Kidney epithelial cell (primary cell): ENCODE data around the gene WDR18. TPM values are rescaled to one million over a fixed set of nuclear protein-coding genes. Genes with fewer than 3 reads are reported as not detected.

Experiments used
- DNase-seq: peaks from one replicate; pipeline ENCODE4 v3.0.0-alpha.2; 2010; ENCODE audit warnings: low read depth
- H3K27me3 ChIP-seq: 2 replicates; pipeline ENCODE4 v1.6.0; 2011; ENCODE audit warnings: low read length; ENCODE audit not compliant: control insufficient read depth, insufficient read depth
- H3K36me3 ChIP-seq: 2 replicates; pipeline ENCODE4 v1.5.1; 2011; ENCODE audit warnings: low read length; ENCODE audit not compliant: control insufficient read depth, insufficient read depth
- H3K4me3 ChIP-seq: 2 replicates; pipeline ENCODE4 v1.5.1; 2011; ENCODE audit warnings: low read depth, mild to moderate bottlenecking, control low read depth, low read length
- CTCF ChIP-seq: IDR thresholded peaks from 2 replicates; pipeline ENCODE4 v1.5.1; 2011; ENCODE audit warnings: mild to moderate bottlenecking, moderate library complexity, low read length, control low read depth, inconsistent platforms; ENCODE audit not compliant: insufficient read depth, poor library complexity, severe bottlenecking
- total RNA-seq: library from RNA; depleted of rRNA; stranded (reverse); fragments of >200 nt; gene quantifications from 2 replicates; pipeline ENCODE4 v1.2.3, GENCODE V29; 2015

WDR18 gene
- total RNA-seq, 1 donor from 2014 or later, result 54.6 TPM

- DNase-seq, result no peak
- no peak for TF ChIP-seq CTCF
- H3K27me3 ChIP-seq, result no peaks in the 10 kb centered on the region
- no peak overlapping the region for H3K4me3 ChIP-seq
- H3K36me3 ChIP-seq, result no peaks in the 10 kb centered on the region
These were observed 7.1 kb upstream of the WDR18 start for GRCh38 chr19:977058-977464.

- TF ChIP-seq CTCF, result no peak
- Histone ChIP-seq H3K4me3 (no peak overlapping the region), H3K36me3 (no peaks in the 10 kb centered on the region), H3K27me3 (no peaks in the 10 kb centered on the region)
- no peak for DNase-seq
These were observed 4.8 kb upstream of the WDR18 start for GRCh38 chr19:979318-979741.

DNA sequence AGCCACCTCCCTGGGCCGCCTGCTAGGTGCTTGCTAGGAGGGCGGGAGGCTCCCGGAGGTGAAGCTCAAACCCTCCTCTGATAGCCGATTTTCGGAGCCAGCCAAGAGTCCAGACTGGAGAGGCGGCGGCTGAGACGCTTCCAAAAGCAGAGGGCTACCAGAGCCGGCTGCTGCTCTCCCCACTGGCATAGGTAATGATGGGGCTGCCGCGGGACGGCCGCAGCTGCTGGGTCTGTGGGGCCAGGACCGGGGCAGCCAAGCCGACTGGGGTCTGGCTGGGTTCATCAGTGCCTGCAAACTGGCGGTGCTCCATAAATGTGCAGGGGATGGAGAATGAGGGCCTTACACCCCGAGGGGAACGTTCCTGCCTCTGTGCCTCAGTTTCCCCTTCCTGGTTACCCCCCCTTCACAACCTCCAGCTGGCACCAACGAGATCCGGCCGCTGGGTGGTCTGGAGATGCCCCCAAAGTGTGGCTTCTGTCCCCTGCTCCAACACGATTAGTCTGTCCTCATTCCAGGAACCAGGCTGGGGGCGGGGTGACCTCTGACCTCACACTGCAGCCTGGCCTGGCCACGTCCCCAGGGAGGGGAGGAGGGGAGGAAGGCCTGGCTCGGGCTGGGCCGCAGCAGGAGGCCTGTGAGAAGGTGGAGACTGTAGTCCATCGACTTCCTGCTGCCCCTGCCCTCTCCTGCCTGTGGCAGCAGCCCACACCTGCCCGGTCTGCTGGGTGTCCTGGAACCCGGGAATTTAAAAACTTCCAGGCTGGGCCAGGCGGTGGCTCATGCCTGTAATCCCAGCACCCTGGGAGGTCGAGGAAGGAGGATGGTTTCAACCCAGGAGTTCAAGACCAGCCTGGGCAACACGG, 3.8 kb upstream of the WDR18 start:
- no peak overlapping the region for H3K4me3 ChIP-seq
- DNase-seq, result no peak
- no peak for TF ChIP-seq CTCF
- H3K36me3 ChIP-seq, result no peaks in the 10 kb centered on the region
- no peaks in the 10 kb centered on the region for H3K27me3 ChIP-seq

DNA sequence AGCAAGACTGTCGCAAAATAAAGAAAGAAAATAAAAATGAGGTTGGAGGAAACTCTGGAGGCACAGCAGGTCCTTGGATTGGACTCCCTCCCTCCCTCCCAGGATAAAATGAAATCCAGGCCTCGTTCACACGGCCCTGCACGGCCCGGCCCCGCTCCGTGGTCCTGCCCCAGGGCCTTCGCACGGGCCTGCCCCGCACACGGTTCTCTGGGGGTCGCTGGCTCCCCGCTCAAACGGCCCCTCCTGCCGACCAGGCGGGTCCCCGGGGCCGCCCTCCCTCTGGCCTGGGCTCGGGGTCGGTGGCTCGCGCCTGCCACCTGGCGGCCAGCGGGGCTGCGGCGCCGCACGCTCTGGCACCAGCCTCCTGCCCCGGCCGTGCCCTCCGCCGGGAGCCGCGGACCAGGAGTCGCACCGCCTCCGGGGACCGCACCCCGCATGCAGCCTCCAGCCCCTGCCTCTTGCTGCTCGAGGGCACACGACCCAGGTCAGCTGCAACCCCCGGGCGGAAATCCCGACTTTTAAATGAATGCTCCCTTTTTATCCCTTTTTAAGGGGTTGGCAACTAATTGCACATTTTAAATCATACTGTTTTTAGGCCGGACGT, 1.5 kb upstream of the WDR18 start:
- no peak for DNase-seq
- Histone ChIP-seq H3K4me3 (peak overlapping the region; percentile 29), H3K27me3 (no peaks in the 10 kb centered on the region), H3K36me3 (no peaks in the 10 kb centered on the region)
- no peak for TF ChIP-seq CTCF

DNA sequence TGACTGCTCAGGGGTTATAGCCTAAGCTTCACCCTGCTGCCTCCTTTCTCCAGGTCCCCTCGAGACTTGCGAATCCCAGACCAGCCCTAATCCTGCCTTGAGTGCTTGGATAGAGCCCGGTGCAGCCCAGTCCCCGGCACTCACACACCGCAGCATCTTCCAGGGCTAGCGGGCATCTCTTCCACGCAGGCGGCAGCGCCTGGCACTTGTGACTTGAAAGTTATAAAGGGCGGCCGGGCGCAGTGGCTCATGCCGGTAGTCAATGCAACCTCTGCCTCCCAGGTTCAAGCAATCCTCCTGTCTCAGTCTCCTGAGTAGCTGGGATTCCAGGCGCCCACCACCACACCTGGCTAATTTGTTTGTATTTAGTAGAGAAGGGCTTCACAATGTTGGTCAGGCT, 1.9 kb downstream of the WDR18 start:
- Histone ChIP-seq H3K36me3 (no peaks in the 10 kb centered on the region), H3K4me3 (no peak overlapping the region), H3K27me3 (no peaks in the 10 kb centered on the region)
- no peak for DNase-seq
- no peak for TF ChIP-seq CTCF
